Psoas muscle (tissue), 8 donors: Measurements from ENCODE around the gene SEC23A. TPM values are rescaled to one million over a fixed set of nuclear protein-coding genes. Genes with fewer than 3 reads are reported as not detected.
"Not testable (repeated sequence)": the region's sequence is repeated elsewhere in the genome, so short reads cannot be mapped to it uniquely, and the experiment has no call there.

Experiments
- ATAC-seq, 4 donors: fragments of 200-7000 bp; cut with Tn5 transposase; one replicate each; pipeline ENCODE4 v1.9.1; 2020; ENCODE audit warnings: moderate library complexity in 3 of 4, mild to moderate bottlenecking in 2 of 4
- DNase-seq, 2 donors: peaks; one replicate each; pipeline ENCODE4 v3.0.0-alpha.2; 2020
- H3K27ac ChIP-seq: fragments of 200-600 bp; one replicate; pipeline ENCODE4 v1.8.0; 2022
- H3K27me3 ChIP-seq, 3 donors: fragments of 200-600 bp in 1 of 3; one replicate each; pipeline versions ENCODE4 v1.6.1 to v1.8.0; 2013 to 2022; ENCODE audit warnings: low read length in 2 of 3, mild to moderate bottlenecking in 2 of 3, moderate library complexity in 1 of 3; ENCODE audit not compliant: insufficient read depth in 3 of 3
- H3K36me3 ChIP-seq, 2 donors: fragments of 200-600 bp in 1 of 2; one replicate each; pipeline versions ENCODE4 v1.6.1 to v1.8.0; 2013 to 2022; ENCODE audit warnings: low read depth in 1 of 2, mild to moderate bottlenecking in 1 of 2, moderate library complexity in 1 of 2; ENCODE audit not compliant: insufficient read depth in 1 of 2
- H3K4me1 ChIP-seq: fragments of 200-600 bp; one replicate; pipeline ENCODE4 v1.8.0; 2022
- H3K4me3 ChIP-seq: fragments of 200-600 bp; one replicate; pipeline ENCODE4 v1.8.0; 2022; ENCODE audit warnings: mild to moderate bottlenecking
- H3K9me3 ChIP-seq: fragments of 200-600 bp; one replicate; pipeline ENCODE4 v1.8.0; 2022
- WGBS, 3 donors: extraction: QIAGEN DNeasy Blood & Tissue Kit; methylation state at CpG; one replicate each; pipeline versions ENCODE4 v1.1.6 to v1.1.7; 2013; 5-methylcytosine and 5-hydroxymethylcytosine counted together
- intact Hi-C, 2 donors: fragments of 100-400 bp; cut with DNase I; formaldehyde crosslinking; loops; one replicate each; pipeline versions ENCODE4 v1.11.0 to v1.14.2; 2022
- polyA plus RNA-seq, 3 donors: library from polyadenylated mRNA; stranded (reverse); fragments of 200-250 nt; gene quantifications; one replicate each; pipeline ENCODE4 v1.2.3, GENCODE V29; 2013
- total RNA-seq, 4 donors: library from RNA; stranded (reverse); fragmentation: NEBNext Ultra II Directional in 2 of 4; extraction: Animal tissue kit (Norgen Biotek cat#: 25700) in 2 of 4; gene quantifications; one replicate each; pipeline versions ENCODE4 v1.2.1 to v1.2.4, GENCODE V29; 2021 to 2023
- TF ChIP-seq, protein P1 (sequence below): fragments of 200-600 bp; IDR thresholded peaks from one replicate; pipeline ENCODE4 v1.8.0; 2022; ENCODE audit warnings: antibody characterized with exemption
- donor health status: healthy with polysubstance abuse.
- donor health status: DM: no; HTN: no; CAD: no; lungs with moderate emphysema.
- donor health status: Bipolar disorder and iron deficiency.
- donor health status: healthy.
- donor health status: DM: yes; HTN: yes; CAD: no.
- donor health status: DM: no; HTN: no; CAD: no.
- donor health status: DM: no; HTN: no; CAD: no.
- donor health status: DM: yes; HTN: yes; CAD: no.

Gene SEC23A
- total and polyA plus RNA-seq, 7 donors: 25.3 to 84.8 (median 70.7) TPM

DNA sequence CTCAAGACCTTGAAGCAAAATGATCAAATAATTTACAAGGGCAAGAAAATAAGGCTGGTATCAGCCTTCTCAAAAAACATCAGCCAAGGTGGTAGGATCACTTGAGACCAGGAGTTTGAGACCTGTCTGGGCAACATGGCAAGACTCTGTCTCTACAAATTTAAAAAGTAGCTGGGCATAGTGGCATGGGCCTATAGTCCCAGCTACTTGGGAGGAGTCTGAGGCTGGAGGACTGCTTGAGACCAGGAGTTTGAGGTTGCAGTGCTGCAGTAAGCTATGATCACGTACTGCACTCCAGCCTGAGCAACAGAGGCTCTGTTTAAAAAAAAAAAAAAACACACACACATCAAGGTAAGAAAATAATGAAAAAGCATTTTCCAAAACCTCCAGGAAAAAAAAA is 22.1 kb downstream of the SEC23A start:
- H3K9me3 ChIP-seq: no peaks in the 10 kb centered on the region
- H3K4me3 ChIP-seq: no peak overlapping the region
- DNase-seq (no peak), ATAC-seq (no peak)
- WGBS, 3 donors: 92 to 97% (median 94%) methylated on average over 1 of the region's 1 CpG
- intact Hi-C loops: no loop called here
- TF ChIP-seq, protein P1, sequence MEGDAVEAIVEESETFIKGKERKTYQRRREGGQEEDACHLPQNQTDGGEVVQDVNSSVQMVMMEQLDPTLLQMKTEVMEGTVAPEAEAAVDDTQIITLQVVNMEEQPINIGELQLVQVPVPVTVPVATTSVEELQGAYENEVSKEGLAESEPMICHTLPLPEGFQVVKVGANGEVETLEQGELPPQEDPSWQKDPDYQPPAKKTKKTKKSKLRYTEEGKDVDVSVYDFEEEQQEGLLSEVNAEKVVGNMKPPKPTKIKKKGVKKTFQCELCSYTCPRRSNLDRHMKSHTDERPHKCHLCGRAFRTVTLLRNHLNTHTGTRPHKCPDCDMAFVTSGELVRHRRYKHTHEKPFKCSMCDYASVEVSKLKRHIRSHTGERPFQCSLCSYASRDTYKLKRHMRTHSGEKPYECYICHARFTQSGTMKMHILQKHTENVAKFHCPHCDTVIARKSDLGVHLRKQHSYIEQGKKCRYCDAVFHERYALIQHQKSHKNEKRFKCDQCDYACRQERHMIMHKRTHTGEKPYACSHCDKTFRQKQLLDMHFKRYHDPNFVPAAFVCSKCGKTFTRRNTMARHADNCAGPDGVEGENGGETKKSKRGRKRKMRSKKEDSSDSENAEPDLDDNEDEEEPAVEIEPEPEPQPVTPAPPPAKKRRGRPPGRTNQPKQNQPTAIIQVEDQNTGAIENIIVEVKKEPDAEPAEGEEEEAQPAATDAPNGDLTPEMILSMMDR: no peak
- no peak overlapping the region for H3K27ac ChIP-seq
- H3K4me1 ChIP-seq: no peaks in the 10 kb centered on the region
- H3K27me3 ChIP-seq: no peaks in the 10 kb centered on the region
- peaks cover 7 to 98% of the 10 kb centered on the region in 2 donors for H3K36me3 ChIP-seq

DNA sequence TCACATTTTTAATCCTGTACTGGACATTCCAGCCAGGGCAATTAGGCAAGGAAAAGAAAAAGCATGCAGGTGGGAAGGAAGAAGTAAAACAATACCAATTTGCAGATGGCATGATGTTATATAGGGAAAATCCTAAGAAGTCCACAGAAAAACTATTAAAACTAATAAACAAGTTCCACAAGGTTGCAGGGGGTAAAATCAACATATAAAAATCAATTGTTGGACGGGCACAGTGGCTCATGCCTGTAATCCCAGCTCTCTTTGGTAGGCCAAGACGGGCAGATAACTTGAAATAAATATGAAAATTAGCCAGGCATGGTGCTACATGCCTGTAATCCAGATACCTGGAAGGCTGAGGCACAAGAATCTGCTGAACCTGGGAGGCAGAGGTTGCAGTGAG is 31.9 kb downstream of the SEC23A start:
- Histone ChIP-seq H3K27ac (no peak overlapping the region), H3K36me3 (peaks cover 6 to 89% of the 10 kb centered on the region in 2 donors), H3K27me3 (no peaks in the 10 kb centered on the region), H3K4me3 (no peak overlapping the region), H3K4me1 (no peaks in the 10 kb centered on the region), H3K9me3 (no peaks in the 10 kb centered on the region)
- TF ChIP-seq, protein P1: no peak
- WGBS, 3 donors: 94 to 96% (median 94%) methylated on average over 2 of the region's 2 CpGs
- intact Hi-C loops: no loop called here
- no peak for ATAC-seq
- DNase-seq: no peak

DNA sequence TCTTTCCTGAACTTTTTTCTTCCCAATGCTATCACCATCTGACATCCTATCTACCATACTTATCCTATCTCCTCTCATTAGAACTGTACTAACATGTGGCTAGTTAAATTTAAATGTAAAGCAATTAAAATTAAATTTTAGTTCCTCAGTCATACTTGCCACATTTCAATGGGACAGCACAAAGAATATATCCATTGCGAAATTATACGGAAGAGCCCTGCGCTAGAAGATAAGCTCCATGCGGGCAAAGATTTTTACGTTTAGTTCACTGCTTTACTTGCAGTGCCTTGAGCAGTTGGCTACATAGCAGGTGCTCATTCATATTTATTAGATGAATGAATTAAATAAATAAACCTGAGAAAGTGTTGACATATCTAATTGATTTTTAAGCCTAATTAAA is 33.1 kb downstream of the SEC23A start:
- Histone ChIP-seq H3K4me3 (no peak overlapping the region), H3K36me3 (peaks cover 6 to 87% of the 10 kb centered on the region in 2 donors), H3K27me3 (no peaks in the 10 kb centered on the region), H3K9me3 (no peaks in the 10 kb centered on the region), H3K4me1 (no peaks in the 10 kb centered on the region), H3K27ac (no peak overlapping the region)
- 98 to 99% (median 98%) methylated on average over 5 of the region's 5 CpGs for WGBS, 3 donors
- no peak for ATAC-seq
- TF ChIP-seq, protein P1: no peak
- intact Hi-C loops: no loop called here
- no peak for DNase-seq

DNA sequence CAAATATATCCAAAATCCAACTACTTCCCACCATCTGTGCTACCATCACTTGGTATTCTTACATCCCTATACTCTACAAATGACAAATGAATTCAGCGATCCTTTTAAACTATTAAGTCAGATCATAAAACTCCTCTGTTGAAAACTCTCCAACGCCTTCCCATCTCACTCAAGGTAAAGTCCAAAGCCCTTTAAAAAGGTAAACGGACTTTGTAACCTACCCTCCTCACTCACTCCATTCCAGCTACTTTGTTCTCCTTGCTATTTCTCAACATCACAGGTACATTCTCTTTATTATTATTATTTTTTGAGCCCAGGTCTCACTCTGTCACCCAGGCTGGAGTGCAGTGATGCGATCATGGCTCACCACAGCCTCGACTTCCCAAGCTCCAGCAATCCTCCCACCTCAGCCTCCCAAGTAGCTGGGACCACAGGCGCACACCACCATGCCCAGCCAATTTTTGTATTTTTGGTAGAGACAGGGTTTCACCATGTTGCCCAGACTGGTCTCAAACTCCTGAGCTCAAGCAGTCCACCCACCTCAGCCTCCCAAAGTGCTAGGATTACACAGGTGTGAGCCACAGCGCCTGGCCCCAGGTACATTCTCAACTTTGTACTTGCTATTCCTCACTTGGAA is 33.7 kb downstream of the SEC23A start:
- intact Hi-C loops: not testable (repeated sequence)

DNA sequence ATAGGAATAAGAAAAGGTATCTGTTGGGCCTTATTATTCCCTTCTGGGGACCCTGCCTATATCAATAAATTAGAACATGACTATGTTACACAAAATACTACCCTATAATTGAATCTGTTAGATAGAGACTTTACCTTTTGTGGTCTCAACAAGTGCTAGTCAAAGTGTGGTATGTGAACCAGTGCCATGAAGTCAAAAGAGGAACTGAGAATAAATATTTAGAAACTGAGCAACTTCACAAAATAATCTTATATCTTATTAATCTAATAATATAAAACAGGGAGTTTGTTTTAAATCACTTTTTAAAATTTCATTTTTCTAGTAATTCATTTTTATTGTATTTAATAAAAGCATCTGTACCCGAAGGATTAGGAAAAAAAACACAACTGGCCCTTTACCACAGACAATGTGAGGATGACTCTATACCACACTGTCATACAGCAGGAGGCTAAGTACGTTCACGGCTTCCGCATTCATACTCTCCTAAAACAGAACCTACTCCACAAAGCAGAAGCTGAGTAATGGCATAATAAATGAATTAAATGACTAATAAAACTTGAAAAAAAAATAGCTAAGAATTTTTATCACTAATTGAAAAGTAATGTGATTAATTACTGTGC is 42.1 kb downstream of the SEC23A start:
- WGBS, 3 donors: 94 to 96% (median 94%) methylated on average over 4 of the region's 4 CpGs
- no peaks in the 10 kb centered on the region for H3K27me3 ChIP-seq
- TF ChIP-seq, protein P1: no peak
- intact Hi-C loops: no loop called here
- no peaks in the 10 kb centered on the region for H3K4me1 ChIP-seq
- peaks cover 7 to 92% of the 10 kb centered on the region in 2 donors for H3K36me3 ChIP-seq
- no peak overlapping the region for H3K27ac ChIP-seq
- H3K9me3 ChIP-seq: peaks cover 10% of the 10 kb centered on the region
- DNase-seq (no peak), ATAC-seq (no peak)
- H3K4me3 ChIP-seq: no peak overlapping the region

More for the DNA sequence above, 33.7 kb downstream of the SEC23A start:
- not testable (repeated sequence) for H3K4me1 ChIP-seq, H3K9me3 ChIP-seq, ATAC-seq, H3K27ac ChIP-seq, H3K27me3 ChIP-seq, H3K4me3 ChIP-seq, DNase-seq
- WGBS, 3 donors: 97% methylated on average over 7 of the region's 7 CpGs
- H3K36me3 ChIP-seq: peaks cover 10 to 87% of the 10 kb centered on the region in 2 donors
